ENCODE results near the gene KRT4.

DNA sequence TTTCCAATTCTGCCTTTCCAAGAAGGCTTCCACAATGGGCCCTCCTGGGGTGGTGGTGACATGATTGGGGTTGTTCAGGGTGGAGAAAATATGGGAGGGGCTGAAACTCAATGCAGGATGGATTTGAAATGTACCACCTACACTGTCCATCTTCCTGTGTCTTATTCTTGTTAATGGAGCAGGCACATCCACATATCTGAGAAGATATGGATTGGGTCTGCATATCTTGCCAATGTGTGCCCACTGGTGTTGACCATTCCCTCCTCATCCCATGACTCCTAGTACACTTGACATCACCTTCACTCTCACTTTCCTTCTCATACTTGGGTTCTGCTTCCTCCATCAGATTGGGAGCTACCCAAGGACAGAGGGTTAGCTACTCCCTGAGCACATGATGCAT lies 44.0 kb downstream of the KRT4 start:
- TF ChIP-seq EZH2 (IDR thresholded peaks at IDR 0.05; ENCODE audit: insufficient read depth, poor library complexity, severe bottlenecking): no peak
- no peak for TF ChIP-seq EZH2phosphoT487 (IDR thresholded peaks at IDR 0.05; ENCODE audit: insufficient read depth, low read depth)

Measured in GM23248 (cell line).